ENCODE results near the gene ZNF432. TPM values are rescaled to one million over a fixed set of nuclear protein-coding genes. Genes with fewer than 3 reads are reported as not detected.

The ZNF432 gene
- total and polyA plus RNA-seq, 8 donors: 8.7 to 27.9 (median 24.5) TPM

- no peak overlapping the region for H3K4me3 ChIP-seq
- ATAC-seq: no peak
- no peak for TF ChIP-seq CTCF (IDR thresholded peaks at IDR 0.05)
- peaks cover 0 to 95% of the 10 kb centered on the region in 2 donors for H3K36me3 ChIP-seq
- H3K4me1 ChIP-seq: peaks cover 0 to 4% of the 10 kb centered on the region in 2 donors
- no peak overlapping the region for H3K27ac ChIP-seq
- DNase-seq: no peak
- H3K27me3 ChIP-seq: no peaks in the 10 kb centered on the region
- intact Hi-C loops (cut with DNase I): no loop called here
- peaks cover 0 to 97% of the 10 kb centered on the region in 2 donors for H3K9me3 ChIP-seq
These were observed 26.4 kb downstream of the ZNF432 start for GRCh38 chr19:52022193-52022592.

- intact Hi-C loops (cut with DNase I): no loop called here
- DNase-seq (no peak), ATAC-seq (no peak)
- peaks cover 4 to 100% of the 10 kb centered on the region in 2 donors for H3K36me3 ChIP-seq
- no peak for TF ChIP-seq CTCF (IDR thresholded peaks at IDR 0.05)
- H3K9me3 ChIP-seq: peaks cover 0 to 98% of the 10 kb centered on the region in 2 donors
- no peak overlapping the region for H3K4me3 ChIP-seq
- H3K27me3 ChIP-seq: no peaks in the 10 kb centered on the region
- no peaks in the 10 kb centered on the region for H3K4me1 ChIP-seq
- H3K27ac ChIP-seq: no peak overlapping the region
These were observed 28.1 kb downstream of the ZNF432 start for GRCh38 chr19:52020506-52020905.

- Histone ChIP-seq H3K27me3 (no peaks in the 10 kb centered on the region), H3K27ac (no peak overlapping the region), H3K9me3 (peaks cover 0 to 56% of the 10 kb centered on the region in 2 donors), H3K36me3 (peaks cover 0 to 30% of the 10 kb centered on the region in 2 donors), H3K4me1 (peaks cover 4 to 11% of the 10 kb centered on the region in 2 donors), H3K4me3 (no peak overlapping the region)
- no peak for TF ChIP-seq CTCF (IDR thresholded peaks at IDR 0.05)
- intact Hi-C loops (cut with DNase I): no loop called here
- ATAC-seq (no peak), DNase-seq (no peak)
These were observed 38.0 kb downstream of the ZNF432 start for GRCh38 chr19:52010674-52011073.

DNA sequence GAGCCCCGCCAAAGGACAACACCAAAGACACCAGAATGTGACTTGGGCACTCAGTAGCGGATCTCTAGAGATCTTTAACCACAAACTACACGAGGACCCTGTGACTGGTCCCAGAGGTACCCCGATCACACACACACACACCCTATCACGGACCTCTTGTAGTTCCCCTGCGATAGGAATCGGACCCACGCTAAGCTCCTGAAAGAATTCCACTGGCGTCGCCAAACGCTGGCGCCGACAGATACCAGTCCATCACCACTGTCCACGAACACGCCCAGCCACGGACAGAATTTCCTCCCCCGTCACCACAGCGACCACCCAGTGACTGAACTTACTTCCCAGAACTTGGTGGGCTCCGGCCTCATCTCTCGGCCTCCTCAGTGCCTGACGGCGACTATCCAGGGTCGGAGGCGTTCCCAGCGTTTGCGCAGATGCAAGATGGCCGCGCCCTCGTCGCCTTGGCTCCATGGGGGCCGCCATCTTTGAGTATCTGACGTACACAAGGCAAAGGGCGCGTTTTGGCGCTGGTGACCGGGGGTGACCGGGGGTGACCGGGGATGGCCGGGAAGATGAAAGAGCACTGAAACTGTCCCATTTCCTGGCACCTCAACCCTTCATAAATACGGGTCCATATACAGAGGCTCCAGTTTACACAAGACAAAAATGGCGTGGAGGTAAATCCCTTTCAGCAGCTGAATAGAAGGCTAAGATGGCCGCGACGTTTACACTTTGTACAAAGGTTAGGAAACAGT is 40.7 kb downstream of the ZNF432 start, which contains the start of gene ZNF615:
ZNF615 (minus strand) TSS at position 406 of the 752 bp plus-strand sequence. CDS start 4,500 bp downstream, outside the sequence.
- TF ChIP-seq CTCF (IDR thresholded peaks at IDR 0.05): no peak
- ATAC-seq (peak; percentile 100), DNase-seq (peak; percentile 91 to 97 (median 95))
- Histone ChIP-seq H3K36me3 (peaks cover 0 to 29% of the 10 kb centered on the region in 2 donors), H3K4me3 (peak within 1 kb of the TSS; percentile 49 to 71), H3K4me1 (peaks cover 4 to 11% of the 10 kb centered on the region in 2 donors), H3K9me3 (peaks cover 0 to 56% of the 10 kb centered on the region in 2 donors), H3K27me3 (no peaks in the 10 kb centered on the region), H3K27ac (peak within 1 kb of the TSS; percentile 83 to 89)
- intact Hi-C loops (cut with DNase I): no loop called here

- intact Hi-C loops (cut with DNase I): no loop called here
- no peaks in the 10 kb centered on the region for H3K27me3 ChIP-seq
- peak overlapping the region; percentile 83 to 89 for H3K27ac ChIP-seq
- peak; percentile 48 for ATAC-seq
- peaks cover 0 to 56% of the 10 kb centered on the region in 2 donors for H3K9me3 ChIP-seq
- DNase-seq: peak in 1 of 4 donors; percentile 21
- H3K4me1 ChIP-seq: peaks cover 4 to 11% of the 10 kb centered on the region in 2 donors
- H3K36me3 ChIP-seq: peaks cover 0 to 29% of the 10 kb centered on the region in 2 donors
- H3K4me3 ChIP-seq: peak overlapping the region; percentile 49 to 71
- no peak for TF ChIP-seq CTCF (IDR thresholded peaks at IDR 0.05)
These were observed 41.2 kb downstream of the ZNF432 start for GRCh38 chr19:52007451-52007805.

Data from left lung (tissue), 10 donors.